Upper lobe of right lung (tissue), 1 donor: ENCODE results near the gene CIRBP. TPM values are rescaled to one million over a fixed set of nuclear protein-coding genes. Genes with fewer than 3 reads are reported as not detected.
A peak's percentile ranks its signal among the peaks of the same experiment; 100 is the strongest.

ENCODE experiments used
- ATAC-seq: fragments of 200-7000 bp; cut with Tn5 transposase; one replicate; pipeline ENCODE4 v1.9.1; 2020; ENCODE audit warnings: mild to moderate bottlenecking, moderate library complexity
- DNase-seq: peaks from one replicate; pipeline ENCODE4 v3.0.0-alpha.2; 2020
- H3K27ac ChIP-seq: fragments of 200-600 bp; one replicate; pipeline ENCODE4 v1.8.0; 2022
- H3K27me3 ChIP-seq: fragments of 200-600 bp; one replicate; pipeline ENCODE4 v1.8.0; 2022; ENCODE audit warnings: mild to moderate bottlenecking
- H3K36me3 ChIP-seq: fragments of 200-600 bp; one replicate; pipeline ENCODE4 v1.8.0; 2022
- H3K4me1 ChIP-seq: fragments of 200-600 bp; one replicate; pipeline ENCODE4 v1.8.0; 2022
- H3K4me3 ChIP-seq: fragments of 200-600 bp; one replicate; pipeline ENCODE4 v1.8.0; 2022; ENCODE audit warnings: mild to moderate bottlenecking
- H3K9me3 ChIP-seq: fragments of 200-600 bp; one replicate; pipeline ENCODE4 v1.8.0; 2022
- CTCF ChIP-seq: fragments of 200-600 bp; IDR thresholded peaks from one replicate; pipeline ENCODE4 v1.8.0; 2022; ENCODE audit warnings: antibody characterized with exemption
- intact Hi-C: fragments of 100-400 bp; cut with DNase I; formaldehyde crosslinking; loops from one replicate; pipeline ENCODE4 v1.11.0; 2022
- total RNA-seq: library from RNA; stranded (reverse); fragmentation: NEBNext Ultra II Directional; extraction: Animal tissue kit (Norgen Biotek cat#: 25700); gene quantifications from one replicate; pipeline ENCODE4 v1.2.1, GENCODE V29; 2021
- donor health status: DM: no; HTN: yes; CAD: no; lungs with severe emphysema.

CIRBP gene
- total RNA-seq, 1 donor from 2014 or later, result 322 TPM

DNA sequence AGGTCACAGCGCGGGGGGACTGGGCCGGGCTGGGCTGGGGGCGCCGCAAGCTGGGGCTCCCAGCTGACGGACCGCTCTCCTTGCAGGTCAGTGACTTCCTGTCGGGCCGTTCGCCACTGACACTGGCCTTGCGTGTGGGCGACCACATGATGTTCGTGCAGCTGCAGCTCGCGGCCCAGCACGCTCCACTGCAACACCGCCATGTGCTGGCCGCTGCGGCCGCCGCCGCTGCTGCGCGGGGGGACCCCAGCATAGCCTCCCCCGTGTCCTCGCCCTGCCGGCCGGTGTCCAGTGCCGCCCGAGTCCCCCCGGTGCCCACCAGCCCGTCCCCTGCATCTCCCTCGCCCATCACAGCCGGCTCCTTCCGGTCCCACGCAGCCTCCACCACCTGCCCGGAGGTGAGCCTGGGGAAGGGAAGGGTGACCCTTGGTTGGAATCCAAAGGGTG lies 15.0 kb upstream of the CIRBP start:
- peak overlapping the region; percentile 81 for H3K4me3 ChIP-seq
- intact Hi-C loops, result no loop called here
- H3K9me3 ChIP-seq, result no peaks in the 10 kb centered on the region
- H3K36me3 ChIP-seq, result peaks cover 52% of the 10 kb centered on the region
- no peak for TF ChIP-seq CTCF
- peaks cover 50% of the 10 kb centered on the region for H3K4me1 ChIP-seq
- peak overlapping the region; percentile 95 for H3K27ac ChIP-seq
- no peak for ATAC-seq
- DNase-seq, result peak; percentile 76
- H3K27me3 ChIP-seq, result no peaks in the 10 kb centered on the region

GRCh38 chr19:1254530-1255185 lies 14.5 kb upstream of the CIRBP start:
- no peak for TF ChIP-seq CTCF
- no peak for DNase-seq
- Histone ChIP-seq H3K4me1 (peaks cover 56% of the 10 kb centered on the region), H3K27ac (peak overlapping the region; percentile 95), H3K9me3 (no peaks in the 10 kb centered on the region), H3K27me3 (no peaks in the 10 kb centered on the region), H3K4me3 (peak overlapping the region; percentile 81), H3K36me3 (peaks cover 52% of the 10 kb centered on the region)
- no peak for ATAC-seq
- intact Hi-C loops, result no loop called here

DNA sequence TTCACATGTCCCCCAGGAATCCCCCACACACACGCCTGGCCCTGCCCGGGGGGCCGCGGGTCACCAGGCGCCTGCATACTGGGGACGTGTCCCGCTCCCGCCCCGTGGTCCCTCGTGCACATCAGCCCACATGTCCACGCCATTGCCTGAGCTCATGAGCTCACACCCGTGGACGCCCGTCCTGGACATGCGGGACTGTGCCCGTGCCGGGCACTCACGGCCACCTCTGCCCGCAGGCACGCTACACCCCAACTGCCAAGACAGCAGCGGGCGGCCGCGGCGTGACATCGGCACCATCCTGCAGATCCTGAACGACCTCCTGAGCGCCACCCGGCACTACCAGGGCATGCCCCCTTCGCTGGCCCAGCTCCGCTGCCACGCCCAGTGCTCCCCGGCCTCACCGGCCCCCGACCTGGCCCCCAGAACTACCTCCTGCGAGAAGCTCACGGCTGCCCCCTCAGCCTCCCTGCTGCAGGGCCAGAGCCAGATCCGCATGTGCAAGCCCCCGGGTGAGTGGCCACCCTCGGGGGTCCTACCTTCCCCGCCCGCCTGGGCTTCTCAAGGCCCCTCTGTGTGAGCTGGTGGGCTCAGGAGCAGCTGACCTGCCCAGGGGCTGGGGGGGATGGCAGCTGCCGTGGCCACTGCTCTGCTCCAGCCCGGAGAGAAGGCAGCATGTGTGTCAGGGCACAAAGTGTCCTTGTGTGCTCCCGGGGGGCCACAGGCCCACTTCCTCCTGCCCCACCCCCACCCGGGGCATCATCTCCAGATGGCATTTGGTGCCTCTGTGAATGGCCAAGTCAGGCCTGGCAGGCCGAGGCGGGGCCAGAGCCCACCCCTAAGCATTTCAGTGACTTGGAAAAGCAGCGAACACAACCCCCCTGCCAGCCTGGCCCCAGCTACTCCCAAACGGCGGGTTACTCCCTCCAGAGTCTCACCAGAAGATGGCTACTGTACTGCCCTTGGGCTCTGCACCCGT lies 13.7 kb upstream of the CIRBP start:
- Histone ChIP-seq H3K27ac (peak overlapping the region; percentile 95), H3K4me3 (no peak overlapping the region), H3K36me3 (peaks cover 52% of the 10 kb centered on the region), H3K4me1 (peaks cover 64% of the 10 kb centered on the region), H3K27me3 (no peaks in the 10 kb centered on the region), H3K9me3 (no peaks in the 10 kb centered on the region)
- no peak for TF ChIP-seq CTCF
- no peak for ATAC-seq
- no peak for DNase-seq
- intact Hi-C loops, result no loop called here

DNA sequence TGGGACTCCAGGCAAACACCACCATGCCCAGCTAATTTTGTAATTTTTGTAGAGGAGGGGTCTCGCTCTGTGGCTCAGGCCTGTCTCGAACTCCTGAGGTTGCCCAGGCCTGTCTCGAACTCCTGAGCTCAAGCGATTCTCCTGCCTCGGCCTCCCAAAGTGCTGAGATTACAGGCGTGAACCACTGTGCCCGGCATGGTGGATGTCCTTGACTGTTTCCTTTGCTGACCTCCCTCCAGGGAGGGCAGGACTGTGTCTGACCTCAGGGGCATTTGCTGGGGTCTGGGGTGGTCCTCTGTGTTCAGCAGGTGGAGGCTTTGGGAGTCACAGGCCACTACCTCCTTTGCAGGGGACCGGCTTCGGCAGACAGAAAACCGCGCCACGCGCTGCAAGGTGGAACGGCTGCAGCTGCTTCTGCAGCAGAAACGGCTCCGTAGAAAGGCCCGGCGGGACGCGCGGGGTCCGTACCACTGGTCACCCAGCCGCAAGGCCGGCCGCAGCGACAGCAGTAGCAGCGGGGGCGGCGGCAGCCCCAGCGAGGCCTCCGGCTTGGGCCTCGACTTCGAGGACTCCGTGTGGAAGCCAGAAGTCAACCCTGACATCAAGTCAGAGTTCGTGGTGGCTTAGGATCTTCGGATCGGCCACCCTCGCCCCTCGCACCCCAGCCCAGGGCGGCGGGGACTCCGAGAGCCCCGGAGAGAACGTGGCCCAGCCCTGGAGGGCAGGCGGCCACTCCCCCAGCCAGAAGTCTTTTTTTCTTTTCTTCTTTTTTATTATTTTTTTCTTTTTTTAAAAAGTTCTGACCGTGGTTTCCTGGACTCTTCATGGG lies 12.3 kb upstream of the CIRBP start:
- Histone ChIP-seq H3K27me3 (no peaks in the 10 kb centered on the region), H3K36me3 (peaks cover 48% of the 10 kb centered on the region), H3K27ac (peak overlapping the region; percentile 95), H3K4me1 (peaks cover 73% of the 10 kb centered on the region), H3K4me3 (no peak overlapping the region), H3K9me3 (no peaks in the 10 kb centered on the region)
- DNase-seq (no peak), ATAC-seq (no peak)
- TF ChIP-seq CTCF, result no peak
- intact Hi-C loops, result no loop called here

DNA sequence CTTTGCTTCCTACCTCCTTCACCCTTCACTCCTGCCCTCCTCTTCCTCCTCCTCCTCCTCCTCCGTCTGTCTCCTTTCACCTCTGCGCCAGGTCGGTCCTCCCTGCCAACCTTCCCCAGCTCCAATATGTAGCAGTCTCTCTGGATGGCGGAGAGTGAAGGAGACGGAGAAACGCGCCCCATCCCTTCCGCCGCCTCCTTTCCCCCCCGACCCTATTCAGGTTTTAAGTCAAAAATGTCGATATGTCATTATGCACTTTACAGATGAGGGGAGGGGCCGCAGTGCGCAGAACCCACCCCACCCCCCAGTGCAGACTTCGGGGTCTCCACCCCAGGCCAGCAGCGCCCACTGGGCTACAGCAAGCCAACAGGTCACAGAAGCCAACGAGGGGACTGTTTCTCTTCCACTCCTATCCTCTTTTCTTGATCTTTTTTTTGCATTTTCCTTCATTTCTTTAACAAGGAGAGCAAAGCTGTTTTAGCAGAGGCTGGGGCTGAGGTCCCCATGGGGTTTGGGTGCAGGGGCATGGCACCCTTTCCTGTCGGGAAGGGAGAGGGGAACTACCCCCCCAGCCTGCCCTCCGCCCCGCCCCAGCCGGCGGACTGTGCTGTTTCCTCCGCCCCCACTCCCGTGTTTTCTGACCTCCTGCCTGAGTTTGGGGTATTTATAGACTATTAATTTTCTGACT lies 11.5 kb upstream of the CIRBP start:
- Histone ChIP-seq H3K36me3 (peaks cover 48% of the 10 kb centered on the region), H3K9me3 (no peaks in the 10 kb centered on the region), H3K27me3 (no peaks in the 10 kb centered on the region), H3K4me1 (peaks cover 81% of the 10 kb centered on the region), H3K4me3 (no peak overlapping the region), H3K27ac (peak overlapping the region; percentile 95)
- intact Hi-C loops, result no loop called here
- DNase-seq (no peak), ATAC-seq (no peak)
- no peak for TF ChIP-seq CTCF
